Ovary (tissue), 9 donors: ENCODE results near the gene CCDC97. TPM values are rescaled to one million over a fixed set of nuclear protein-coding genes. Genes with fewer than 3 reads are reported as not detected.

Source experiments
- DNase-seq, 5 donors: peaks; one replicate each; pipeline ENCODE4 v3.0.0-alpha.2; 2019 to 2020
- H3K27ac ChIP-seq, 2 donors: fragments of 200-600 bp; one replicate each; pipeline versions ENCODE4 v1.5.1 to v1.8.0; 2019 to 2022
- H3K27me3 ChIP-seq: fragments of 200-600 bp; one replicate; pipeline ENCODE4 v1.8.0; 2022
- H3K36me3 ChIP-seq: fragments of 200-600 bp; sonication (generic); one replicate; pipeline ENCODE4 v1.5.1; 2019
- H3K4me1 ChIP-seq: one replicate; pipeline ENCODE4 v1.8.1; 2013; ENCODE audit warnings: mild to moderate bottlenecking, moderate library complexity; ENCODE audit not compliant: insufficient read depth
- H3K4me3 ChIP-seq: fragments of 200-600 bp; sonication (generic); one replicate; pipeline ENCODE4 v1.5.1; 2017
- H3K9me3 ChIP-seq, 2 donors: fragments of 200-600 bp in 1 of 2; sonication (generic) in 1 of 2; one replicate each; pipeline versions ENCODE4 v1.5.1 to v1.8.1; 2013 to 2019; ENCODE audit warnings: mild to moderate bottlenecking in 1 of 2, moderate library complexity in 1 of 2
- CTCF ChIP-seq, 3 donors: fragments of 450-650 bp in 2 of 3; fragments of 200-600 bp in 1 of 3; IDR thresholded peaks; one replicate each; pipeline versions ENCODE4 v1.5.1 to v1.8.0; 2016 to 2022; ENCODE audit warnings: antibody characterized with exemption in 3 of 3, mild to moderate bottlenecking in 1 of 3
- EP300 ChIP-seq: sonication (generic); formaldehyde crosslinking; IDR thresholded peaks from one replicate; pipeline ENCODE4 v1.6.1; 2017; ENCODE audit warnings: antibody characterized with exemption
- POLR2A ChIP-seq: fragments of 450-650 bp; IDR thresholded peaks from one replicate; pipeline ENCODE4 v1.6.1; 2017; ENCODE audit warnings: antibody characterized with exemption, mild to moderate bottlenecking, moderate library complexity
- WGBS, 3 donors: extraction: QIAGEN DNeasy Blood & Tissue Kit in 1 of 3; methylation state at CpG; one replicate each; pipeline versions ENCODE4 v1.1.5 to v1.1.7; 2013 to 2017; 5-methylcytosine and 5-hydroxymethylcytosine counted together
- intact Hi-C, 4 donors: fragments of 100-400 bp; cut with DNase I; formaldehyde crosslinking; loops; one replicate each; pipeline versions ENCODE4 v1.11.0 to v1.15.1; 2022 to 2023
- polyA plus RNA-seq, 2 donors: library from polyadenylated mRNA; stranded (reverse); fragments of 200-250 nt in 1 of 2; fragments of 350-450 nt in 1 of 2; fragmentation: Illumina TruSeq in 1 of 2; extraction: RNeasy Lipid Tissue Mini Kit (QIAGEN cat#74804) in 1 of 2; gene quantifications; one replicate each; pipeline ENCODE4 v1.2.3, GENCODE V29; 2013 to 2014
- total RNA-seq, 7 donors: library from RNA; depleted of rRNA in 2 of 7; stranded (reverse); fragments of >200 nt in 2 of 7; fragmentation: NEBNext Ultra II Directional in 3 of 7; extraction: Animal tissue kit (Norgen Biotek cat#: 25700) in 3 of 7; gene quantifications; one replicate each; pipeline versions ENCODE4 v1.1.0 to v1.2.4, GENCODE V29; 2016 to 2023
- donor health status: DM: no; HTN: no; CAD: no; lungs with moderate emphysema.
- donor health status: DM: no; HTN: no; CAD: no.
- donor health status: Bipolar disorder and iron deficiency.
- donor health status: DM: yes; HTN: yes; CAD: no.
- donor health status: DM: no; HTN: no; CAD: no.
- donor health status: DM: yes; HTN: yes; CAD: no.

Gene CCDC97
- total and polyA plus RNA-seq, 9 donors = 12.8 to 46.1 (median 29.5) TPM

- no peak overlapping the region for H3K4me3 ChIP-seq
- no peaks in the 10 kb centered on the region for H3K4me1 ChIP-seq
- peak overlapping the region in 1 of 2 donors; percentile 21 for H3K27ac ChIP-seq
- no peaks in the 10 kb centered on the region for H3K9me3 ChIP-seq
- no peak for TF ChIP-seq EP300
- no peak for TF ChIP-seq CTCF (IDR thresholded peaks at IDR 0.05)
- no peak for TF ChIP-seq POLR2A
- 67 to 68% (median 68%) methylated on average over 7 of the region's 7 CpGs for WGBS, 3 donors
- no peaks in the 10 kb centered on the region for H3K36me3 ChIP-seq
- DNase-seq = no peak
- intact Hi-C loops = no loop called here
- H3K27me3 ChIP-seq = no peaks in the 10 kb centered on the region
Observed at GRCh38 chr19:41297628-41298347, 12.2 kb upstream of the CCDC97 start.

GRCh38 chr19:41298348-41298964 is 11.5 kb upstream of the CCDC97 start:
- H3K27ac ChIP-seq = peak overlapping the region in 1 of 2 donors; percentile 21
- no peaks in the 10 kb centered on the region for H3K36me3 ChIP-seq
- H3K4me1 ChIP-seq = no peaks in the 10 kb centered on the region
- no peaks in the 10 kb centered on the region for H3K27me3 ChIP-seq
- no peak overlapping the region for H3K4me3 ChIP-seq
- H3K9me3 ChIP-seq = no peaks in the 10 kb centered on the region
- DNase-seq = no peak
- intact Hi-C loops = no loop called here
- WGBS, 3 donors = 20 to 35% (median 28%) methylated on average over 4 of the region's 4 CpGs
- no peak for TF ChIP-seq CTCF (IDR thresholded peaks at IDR 0.05)
- TF ChIP-seq EP300 = no peak
- no peak for TF ChIP-seq POLR2A

GRCh38 chr19:41299046-41299754 is 10.8 kb upstream of the CCDC97 start:
- no peak for DNase-seq
- Histone ChIP-seq H3K9me3 (no peaks in the 10 kb centered on the region), H3K27me3 (no peaks in the 10 kb centered on the region), H3K4me1 (no peaks in the 10 kb centered on the region), H3K36me3 (no peaks in the 10 kb centered on the region), H3K4me3 (no peak overlapping the region), H3K27ac (no peak overlapping the region)
- 51 to 53% (median 51%) methylated on average over 10 of the region's 10 CpGs for WGBS, 3 donors
- TF ChIP-seq CTCF (IDR thresholded peaks at IDR 0.05) = no peak
- no peak for TF ChIP-seq EP300
- TF ChIP-seq POLR2A = no peak
- intact Hi-C loops = no loop called here

GRCh38 chr19:41299755-41300089 is 10.2 kb upstream of the CCDC97 start:
- no peak for TF ChIP-seq CTCF (IDR thresholded peaks at IDR 0.05)
- peak in 2 of 5 donors; percentile 45 to 50 for DNase-seq
- H3K4me1 ChIP-seq = no peaks in the 10 kb centered on the region
- intact Hi-C loops = no loop called here
- WGBS, 3 donors = 28 to 33% (median 32%) methylated on average over 4 of the region's 4 CpGs
- no peaks in the 10 kb centered on the region for H3K36me3 ChIP-seq
- no peaks in the 10 kb centered on the region for H3K9me3 ChIP-seq
- no peak overlapping the region for H3K4me3 ChIP-seq
- no peaks in the 10 kb centered on the region for H3K27me3 ChIP-seq
- no peak overlapping the region for H3K27ac ChIP-seq
